IMR-90 (cell line): Measurements from ENCODE around the gene CMKLR1. TPM values are rescaled to one million over a fixed set of nuclear protein-coding genes. Genes with fewer than 3 reads are reported as not detected.

ENCODE experiments used
- ATAC-seq: fragments of 200-7000 bp; cut with Tn5 transposase; 2 replicates; pipeline ENCODE4 v1.9.1; 2020; ENCODE audit warnings: low read depth, mild to moderate bottlenecking, moderate library complexity
- BruUV-seq: library from RNA; stranded (reverse); fragments of 400-500 nt; replicated peaks from 2 replicates; lab custom pipeline; 2021; lab: Mats Ljungman, UMichigan
- CTCF ChIA-PET: fragments of 300-600 bp; formaldehyde crosslinking; extraction: SDS; loops from one replicate; lab custom pipeline; 2021; ENCODE audit warnings: antibody characterized with exemption; lab: Yijun Ruan, JAX
- POLR2A ChIA-PET: fragments of 300-600 bp; sonication (Branson Sonifier 250); formaldehyde crosslinking; loops from one replicate; lab custom pipeline; 2022; ENCODE audit warnings: antibody characterized with exemption; ENCODE audit not compliant: unreplicated experiment; lab: Charles Lee
- DNase-seq: peaks from one replicate; pipeline ENCODE4 v3.0.0; 2013
- H2AFZ ChIP-seq: replicated peaks from 2 replicates; pipeline ENCODE3; 2013; ENCODE audit warnings: low read length, mild to moderate bottlenecking; ENCODE audit not compliant: poor library complexity
- H2AK5ac ChIP-seq: 2 replicates; pipeline ENCODE4 v1.6.1; 2013; ENCODE audit warnings: low read depth, low read length, inconsistent platforms
- H2AK9ac ChIP-seq: replicated peaks from 2 replicates; pipeline ENCODE3; 2013; ENCODE audit warnings: mild to moderate bottlenecking, low read depth, low read length, moderate library complexity; ENCODE audit not compliant: poor library complexity
- H2BK120ac ChIP-seq: 2 replicates; pipeline ENCODE4 v1.6.1; 2013; ENCODE audit warnings: low read depth, low read length, inconsistent platforms
- H2BK15ac ChIP-seq: 3 replicates; pipeline ENCODE4 v1.6.1; 2013; ENCODE audit warnings: low read depth, low read length, inconsistent platforms
- H2BK20ac ChIP-seq: 2 replicates; pipeline ENCODE4 v1.6.1; 2013; ENCODE audit warnings: low read depth, mild to moderate bottlenecking, inconsistent platforms, low read length, moderate library complexity
- H2BK5ac ChIP-seq: 2 replicates; pipeline ENCODE4 v1.6.1; 2013; ENCODE audit warnings: mild to moderate bottlenecking, low read depth, low read length, inconsistent platforms; ENCODE audit not compliant: poor library complexity, severe bottlenecking
- H3K14ac ChIP-seq: replicated peaks from 2 replicates; pipeline ENCODE4 v1.6.1; 2013; ENCODE audit warnings: low read depth, low read length, inconsistent platforms
- H3K18ac ChIP-seq: 2 replicates; pipeline ENCODE4 v1.6.1; 2013; ENCODE audit warnings: low read depth, low read length, control low read depth
- H3K23ac ChIP-seq: 2 replicates; pipeline ENCODE4 v1.6.1; 2013; ENCODE audit warnings: low read depth, low read length, inconsistent platforms
- H3K27ac ChIP-seq: 2 replicates; pipeline ENCODE4 v1.5.1; 2013; ENCODE audit warnings: mild to moderate bottlenecking, control low read depth, low read length; ENCODE audit not compliant: insufficient read depth
- H3K27me3 ChIP-seq: 2 replicates; pipeline ENCODE4 v1.6.1; 2013; ENCODE audit warnings: low read length; ENCODE audit not compliant: control insufficient read depth, insufficient read depth
- H3K36me3 ChIP-seq: 2 replicates; pipeline ENCODE4 v1.6.1; 2013; ENCODE audit warnings: low read length, mixed read lengths; ENCODE audit not compliant: control insufficient read depth, insufficient read depth
- H3K4ac ChIP-seq: 2 replicates; pipeline ENCODE4 v1.6.1; 2013; ENCODE audit warnings: low read depth, low read length, inconsistent platforms
- H3K4me1 ChIP-seq: 2 replicates; pipeline ENCODE4 v1.6.1; 2013; ENCODE audit warnings: low read length, mixed read lengths; ENCODE audit not compliant: control insufficient read depth, insufficient read depth
- H3K4me2 ChIP-seq: 2 replicates; pipeline ENCODE4 v1.6.1; 2013; ENCODE audit warnings: low read depth, mild to moderate bottlenecking, control low read depth, low read length, moderate library complexity
- H3K4me3 ChIP-seq: 2 replicates; pipeline ENCODE4 v1.5.1; 2013; ENCODE audit warnings: low read depth, mild to moderate bottlenecking, control low read depth, low read length, moderate library complexity; ENCODE audit not compliant: insufficient read depth
- H3K56ac ChIP-seq: 2 replicates; pipeline ENCODE4 v1.6.1; 2013; ENCODE audit warnings: low read length, inconsistent platforms; ENCODE audit not compliant: insufficient read depth; ENCODE audit errors: extremely low read depth
- H3K79me1 ChIP-seq, 2 experiments: 2 replicates each; pipeline ENCODE4 v1.6.1; 2013; ENCODE audit warnings: low read length in 2 of 2, inconsistent platforms in 1 of 2, low read depth in 1 of 2
- H3K9ac ChIP-seq: 2 replicates; pipeline ENCODE4 v1.6.1; 2013; ENCODE audit warnings: low read depth, low read length, control low read depth
- H3K9me1 ChIP-seq: 2 replicates; pipeline ENCODE4 v1.6.1; 2013; ENCODE audit warnings: low read length, inconsistent platforms; ENCODE audit not compliant: insufficient read depth
- H3K9me3 ChIP-seq: 2 replicates; pipeline ENCODE4 v1.6.1; 2013; ENCODE audit warnings: low read length; ENCODE audit not compliant: control insufficient read depth, insufficient read depth
- H4K20me1 ChIP-seq: 2 replicates; pipeline ENCODE4 v1.6.1; 2013; ENCODE audit warnings: low read length, inconsistent platforms; ENCODE audit not compliant: insufficient read depth
- H4K5ac ChIP-seq: 2 replicates; pipeline ENCODE4 v1.6.1; 2013; ENCODE audit warnings: mild to moderate bottlenecking, low read depth, low read length, control low read depth
- H4K8ac ChIP-seq, 2 experiments: 2 replicates each; pipeline ENCODE4 v1.6.1; 2013; ENCODE audit warnings: low read depth in 2 of 2, low read length in 2 of 2, control low read depth in 1 of 2, inconsistent platforms in 1 of 2
- H4K91ac ChIP-seq: 2 replicates; pipeline ENCODE4 v1.6.1; 2013; ENCODE audit warnings: low read depth, low read length, inconsistent platforms; ENCODE audit not compliant: insufficient read depth
- MXI1 ChIP-seq: IDR thresholded peaks from 2 replicates; pipeline ENCODE4 v1.6.1; 2012; ENCODE audit warnings: low read depth, mild to moderate bottlenecking, low read length, moderate library complexity, borderline replicate concordance
- WGBS, 2 experiments: methylation state at CpG; one replicate each; pipeline versions ENCODE4 v1.1.5 to v1.1.7; 2013; ENCODE audit warnings: missing lambda C conversion rate in 2 of 2; ENCODE audit not compliant: insufficient read length in 1 of 2; ENCODE audit errors: extremely low coverage in 2 of 2; 5-methylcytosine and 5-hydroxymethylcytosine counted together
- dilution Hi-C: fragments of 300-500 bp; cut with HindIII; formaldehyde crosslinking; loops from one replicate; pipeline ENCODE4 v1.14.3; 2018; ENCODE audit warnings: low sequenced_read_pairs; ENCODE audit not compliant: unreplicated experiment
- in situ Hi-C: fragments of 300-500 bp; cut with MboI; formaldehyde crosslinking; loops from 3 replicates; pipeline ENCODE4 v1.14.3; 2019; ENCODE audit warnings: low sequenced_read_pairs, inconsistent platforms, mixed read lengths
- intact Hi-C: fragments of 100-400 bp; cut with micrococcal nuclease; formaldehyde crosslinking; loops from 2 replicates; pipeline ENCODE4 v1.10.0; 2022
- polyA plus RNA-seq, 3 experiments: library from polyadenylated mRNA; depleted of rRNA; stranded (reverse); fragments of >200 nt; gene quantifications; 2 replicates each; pipeline ENCODE4 v1.2.3, GENCODE V29; 2012; ENCODE audit warnings: low replicate concordance in 1 of 3
- total RNA-seq: library from RNA; depleted of rRNA; stranded (reverse); fragments of >200 nt; gene quantifications from 2 replicates; pipeline ENCODE4 v1.2.3, GENCODE V29; 2012

Gene CMKLR1
- total and polyA plus RNA-seq, 2 of the 4 experiments (the other 2 are of a cell fraction): not detected

DNA sequence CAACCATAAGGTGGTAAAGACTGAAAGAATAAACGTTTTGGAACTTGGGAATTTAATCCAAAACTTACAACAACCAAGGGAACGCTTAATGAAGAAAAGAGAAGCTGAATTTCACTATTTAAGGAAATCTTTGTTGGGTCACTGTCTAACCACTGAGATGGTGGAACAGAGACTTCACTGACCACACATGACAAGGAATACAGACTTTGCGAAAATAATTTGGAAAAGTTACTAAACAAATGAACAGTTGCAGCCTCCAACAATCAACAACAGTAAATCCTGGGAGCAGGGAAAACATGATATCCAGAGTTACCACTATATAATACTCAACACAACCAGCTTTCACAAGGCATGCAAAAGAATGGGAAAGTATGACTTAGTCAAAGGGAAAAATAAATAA, 79.1 kb downstream of the CMKLR1 start:
- Histone ChIP-seq H3K56ac (no peak overlapping the region), H3K27me3 (no peaks in the 10 kb centered on the region), H4K8ac (no peak overlapping the region), H4K5ac (no peak overlapping the region), H3K9me1 (no peaks in the 10 kb centered on the region), H2BK120ac (no peak overlapping the region), H3K14ac (no peak overlapping the region), H3K18ac (no peak overlapping the region), H2BK5ac (no peak overlapping the region), H2AFZ (no peak overlapping the region), H3K9me3 (no peaks in the 10 kb centered on the region; the same call in 1 of the 2 replicates), H3K4me2 (no peak overlapping the region), H2BK20ac (no peak overlapping the region), H3K79me1 (no peaks in the 10 kb centered on the region), H3K4me3 (no peak overlapping the region), H3K4me1 (no peaks in the 10 kb centered on the region), H4K91ac (no peak overlapping the region), H2AK5ac (no peak overlapping the region), H3K9ac (no peak overlapping the region), H2BK15ac (no peak overlapping the region), H3K36me3 (no peaks in the 10 kb centered on the region), H3K4ac (no peak overlapping the region), H3K27ac (no peak overlapping the region), H2AK9ac (no peak overlapping the region), H4K20me1 (no peaks in the 10 kb centered on the region), H3K23ac (no peak overlapping the region)
- DNase-seq: no peak
- no peak for ATAC-seq
- no peak for TF ChIP-seq MXI1
- in situ Hi-C loops: no loop called here
- whole genome bisulfite sequencing, 2 experiments: no CpG with 5 or more reads among the region's 3 CpGs
- dilution Hi-C loops: no loop called here
- CTCF ChIA-PET: no interaction called here
- POLR2A ChIA-PET: no interaction called here
- BruUV-seq: no TSS peak
- intact Hi-C loops: no loop called here
